C4-2B (cell line): Measurements from ENCODE around the gene CEL.

Experiments
- H3K27ac ChIP-seq: fragments of 450-650 bp; 2 replicates; pipeline ENCODE4 v1.5.1; 2017
- ZFX ChIP-seq: fragments of 450-650 bp; IDR thresholded peaks from 2 replicates; pipeline ENCODE4 v1.6.1; 2017
- TF ChIP-seq, protein P1 (sequence below): fragments of 450-650 bp; conservative IDR thresholded peaks from 2 replicates; pipeline ENCODE4 v1.5.1; 2017; ENCODE audit warnings: mild to moderate bottlenecking

The CEL gene

DNA sequence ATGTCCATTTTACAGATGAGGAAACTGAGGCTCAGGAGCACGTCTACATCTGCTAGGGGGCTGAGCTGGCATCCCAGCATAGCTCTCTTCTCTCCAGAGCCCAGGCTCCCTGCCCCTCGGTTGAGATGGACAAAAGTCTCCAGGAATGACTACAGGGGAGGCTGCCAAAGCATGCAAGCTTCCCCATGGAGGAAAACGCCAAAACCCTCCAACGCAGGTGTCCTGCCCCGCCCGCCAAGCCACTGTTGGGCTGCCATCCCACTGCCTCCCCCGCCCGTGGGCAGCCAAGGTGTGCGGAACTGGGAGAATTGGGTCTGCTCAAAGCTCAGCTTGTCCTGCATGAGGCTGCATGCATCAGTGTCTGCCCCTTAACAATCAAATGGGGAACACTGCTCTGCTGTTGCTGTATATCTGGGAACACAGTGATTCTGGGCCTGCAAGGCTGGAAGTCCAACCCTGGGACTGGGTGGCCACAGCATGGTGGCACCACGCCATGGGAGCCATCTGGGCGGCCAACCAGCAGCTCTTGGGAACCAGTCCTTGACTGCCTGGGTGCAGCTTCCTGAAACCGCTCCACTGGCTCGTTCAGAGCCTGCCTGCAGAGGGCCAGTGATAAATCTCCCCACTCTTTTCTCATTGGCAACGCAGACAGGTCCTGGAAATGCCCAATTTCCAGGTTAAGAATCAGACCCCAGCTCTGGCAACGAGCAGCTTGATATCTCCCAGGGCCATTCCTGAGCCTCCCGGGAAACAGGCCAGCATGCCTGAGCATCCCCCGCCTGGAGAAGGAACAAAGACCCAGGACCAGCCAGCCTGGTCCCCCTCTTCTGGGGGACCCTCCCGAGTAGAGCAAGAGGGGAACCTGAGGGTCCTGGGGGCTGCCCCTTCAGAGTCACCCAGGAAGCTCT is 55.7 kb downstream of the CEL start:
- peak overlapping the region; percentile 93 for H3K27ac ChIP-seq

DNA sequence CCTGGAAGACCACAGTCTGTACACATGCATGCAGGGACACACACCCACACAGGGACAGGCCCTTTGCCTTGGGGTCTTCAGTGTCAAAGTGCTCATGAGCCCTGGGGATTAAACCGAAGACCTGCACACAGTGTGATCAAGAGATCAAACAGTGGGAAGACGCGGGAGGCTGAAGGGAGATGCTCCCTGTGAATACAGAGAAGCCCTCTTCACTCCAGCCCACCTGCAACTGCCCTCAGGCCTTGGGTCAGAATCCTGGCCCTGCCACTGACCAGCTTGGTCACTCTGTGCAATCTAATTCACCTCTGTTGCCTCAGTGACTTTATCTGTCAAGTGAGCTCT is 56.4 kb downstream of the CEL start:
- TF ChIP-seq, protein P1, sequence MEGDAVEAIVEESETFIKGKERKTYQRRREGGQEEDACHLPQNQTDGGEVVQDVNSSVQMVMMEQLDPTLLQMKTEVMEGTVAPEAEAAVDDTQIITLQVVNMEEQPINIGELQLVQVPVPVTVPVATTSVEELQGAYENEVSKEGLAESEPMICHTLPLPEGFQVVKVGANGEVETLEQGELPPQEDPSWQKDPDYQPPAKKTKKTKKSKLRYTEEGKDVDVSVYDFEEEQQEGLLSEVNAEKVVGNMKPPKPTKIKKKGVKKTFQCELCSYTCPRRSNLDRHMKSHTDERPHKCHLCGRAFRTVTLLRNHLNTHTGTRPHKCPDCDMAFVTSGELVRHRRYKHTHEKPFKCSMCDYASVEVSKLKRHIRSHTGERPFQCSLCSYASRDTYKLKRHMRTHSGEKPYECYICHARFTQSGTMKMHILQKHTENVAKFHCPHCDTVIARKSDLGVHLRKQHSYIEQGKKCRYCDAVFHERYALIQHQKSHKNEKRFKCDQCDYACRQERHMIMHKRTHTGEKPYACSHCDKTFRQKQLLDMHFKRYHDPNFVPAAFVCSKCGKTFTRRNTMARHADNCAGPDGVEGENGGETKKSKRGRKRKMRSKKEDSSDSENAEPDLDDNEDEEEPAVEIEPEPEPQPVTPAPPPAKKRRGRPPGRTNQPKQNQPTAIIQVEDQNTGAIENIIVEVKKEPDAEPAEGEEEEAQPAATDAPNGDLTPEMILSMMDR, result no peak
- TF ChIP-seq ZFX, result no peak
- H3K27ac ChIP-seq, result peak overlapping the region; percentile 93

More for the DNA sequence above, 55.7 kb downstream of the CEL start:
- peak; percentile 28; the same call in 1 of the 2 replicates for TF ChIP-seq ZFX
- TF ChIP-seq, protein P1, result no peak

DNA sequence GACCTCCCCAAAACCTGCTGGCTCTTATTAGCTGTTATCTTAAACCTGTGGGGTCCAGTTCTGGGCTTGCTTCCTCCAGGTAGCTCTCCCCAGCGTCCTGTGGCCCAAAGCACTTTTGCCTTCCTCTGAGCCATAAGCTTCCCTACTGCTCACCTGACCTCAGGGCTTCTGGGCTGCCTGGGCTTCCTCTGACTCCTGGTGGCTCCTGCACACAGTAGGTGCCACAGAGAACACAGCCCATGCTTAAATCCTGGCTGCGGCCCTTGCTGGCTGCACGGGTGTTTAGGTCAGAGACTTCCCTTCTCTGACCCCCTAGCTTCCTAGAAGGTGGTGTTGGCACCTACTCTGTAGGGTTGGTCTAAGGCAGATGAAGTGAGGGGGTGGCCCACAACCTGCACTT is 56.8 kb downstream of the CEL start:
- H3K27ac ChIP-seq, result peak overlapping the region; percentile 93
- TF ChIP-seq, protein P1, result no peak
- TF ChIP-seq ZFX, result no peak

DNA sequence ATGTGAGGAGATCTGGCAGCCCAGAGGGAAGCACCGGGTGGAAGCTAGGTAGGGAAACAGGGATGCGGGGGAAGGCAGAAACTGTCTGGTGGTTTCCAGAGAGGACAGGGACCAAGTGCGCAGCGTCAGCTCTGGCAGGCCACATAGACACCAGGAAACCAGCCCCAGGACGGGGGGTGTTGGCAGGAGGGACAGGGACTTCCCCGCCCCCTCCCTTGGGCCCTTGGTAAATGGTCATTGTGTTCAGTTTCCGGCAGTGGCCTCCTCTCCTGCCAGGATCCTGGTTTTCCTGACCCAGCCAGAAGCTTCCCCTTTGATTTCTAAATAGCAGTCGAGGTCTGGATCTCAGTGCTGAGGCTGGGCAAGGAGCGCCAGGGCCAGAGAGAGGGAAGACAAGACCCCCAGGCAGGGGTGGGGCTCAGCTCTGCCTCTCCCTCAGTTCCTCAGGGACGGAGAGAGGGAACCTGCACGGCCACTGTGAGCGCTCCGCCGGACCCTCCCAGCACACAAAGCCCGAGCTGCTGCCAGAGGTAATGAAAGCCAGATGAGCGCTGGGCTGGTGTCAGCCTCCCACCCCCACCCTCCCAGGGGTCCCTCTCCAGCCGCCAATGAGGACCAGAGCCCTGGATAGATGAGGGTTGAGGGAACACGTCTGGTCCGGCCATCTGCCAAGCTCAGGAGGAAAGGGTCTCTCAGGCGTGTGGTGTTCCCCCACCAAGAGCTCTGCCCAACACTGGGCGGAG is 57.5 kb downstream of the CEL start:
- TF ChIP-seq, protein P1, result no peak
- TF ChIP-seq ZFX, result no peak
- H3K27ac ChIP-seq, result peak overlapping the region; percentile 93

DNA sequence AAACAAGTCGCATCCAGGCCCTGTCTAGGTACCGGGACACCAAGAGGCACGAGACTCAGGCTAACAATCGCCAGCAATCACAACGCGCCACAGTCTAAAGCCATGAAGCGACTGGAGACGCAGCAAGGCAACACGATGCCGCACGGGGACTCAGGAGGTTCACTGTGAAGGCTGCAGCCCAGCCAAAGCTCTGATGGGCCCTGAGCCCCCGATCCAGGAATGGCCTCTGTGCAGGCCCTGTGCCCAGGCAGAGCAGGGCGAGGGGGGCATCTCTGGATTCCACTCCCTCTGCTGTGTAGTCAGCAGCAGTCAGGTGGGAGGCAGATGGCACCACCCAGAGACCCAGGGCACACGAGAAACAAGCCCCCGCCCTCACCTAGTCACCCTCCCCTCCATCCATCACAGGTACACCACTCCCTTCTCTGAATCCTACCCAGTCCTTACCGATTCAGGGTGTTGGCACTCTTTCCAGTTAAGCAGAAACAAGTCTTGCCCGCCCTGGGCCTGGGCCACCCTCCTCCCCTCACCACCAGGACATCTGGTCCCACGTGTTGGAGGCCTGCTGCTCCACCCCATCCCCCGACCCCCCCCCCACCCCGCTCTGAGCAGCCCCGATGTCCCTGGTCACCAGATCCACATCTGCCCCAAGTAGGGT is 58.2 kb downstream of the CEL start:
- peak overlapping the region; percentile 93 for H3K27ac ChIP-seq
- TF ChIP-seq, protein P1, result no peak
- no peak for TF ChIP-seq ZFX

DNA sequence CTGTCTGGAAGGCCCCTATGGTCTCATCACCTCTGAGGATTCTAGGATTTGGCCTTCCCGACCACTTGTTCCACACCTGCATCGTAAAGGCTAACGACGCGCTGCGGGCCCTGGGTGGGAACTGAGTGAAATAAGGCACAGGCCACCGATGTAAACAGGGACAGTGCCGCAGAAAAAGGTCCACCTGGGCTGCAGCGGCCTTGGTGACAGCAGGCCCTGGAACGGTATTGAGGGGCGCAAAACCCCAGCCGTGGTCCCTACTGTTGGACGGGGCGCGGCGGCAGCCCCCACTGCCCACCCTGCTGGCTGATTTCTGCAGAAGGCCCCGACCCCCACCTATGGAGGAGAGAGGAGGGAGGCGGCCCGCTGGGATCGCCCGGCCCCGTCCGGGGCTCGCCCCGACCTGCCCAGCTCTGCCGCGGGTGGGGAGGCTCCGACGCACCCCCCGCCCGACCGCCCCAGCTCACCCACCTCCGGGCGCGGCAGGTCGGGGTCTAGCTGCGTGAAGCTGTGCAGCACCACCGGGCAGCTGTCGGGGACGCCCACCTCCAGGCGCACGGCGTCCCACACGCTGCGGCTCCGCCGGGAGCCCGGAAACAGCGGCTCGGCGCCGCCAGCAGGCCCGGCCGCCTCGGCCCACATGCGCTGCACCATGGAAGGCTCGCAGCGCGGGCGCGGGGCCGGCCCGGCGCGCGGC is 58.9 kb downstream of the CEL start:
- peak; percentile 78; the same call in 1 of the 2 replicates for TF ChIP-seq ZFX
- TF ChIP-seq, protein P1, result no peak

More for the DNA sequence above, 58.9 kb downstream of the CEL start:
- peak overlapping the region; percentile 93 for H3K27ac ChIP-seq
